HepG2 (cell line): Measurements from ENCODE around the gene DMAP1. TPM values are rescaled to one million over a fixed set of nuclear protein-coding genes. Genes with fewer than 3 reads are reported as not detected.

Experiments
- ARID2 ChIP-seq: sonication (generic); formaldehyde crosslinking; IDR thresholded peaks from 2 replicates; pipeline ENCODE4 v1.8.1; 2022; ENCODE audit warnings: mild to moderate bottlenecking, missing genetic modification reagents, borderline replicate concordance
- ATF7 ChIP-seq, 2 experiments: fragments of 450-650 bp in 1 of 2; sonication (generic) in 1 of 2; formaldehyde crosslinking in 1 of 2; IDR thresholded peaks; 2 replicates each; pipeline versions ENCODE4 v1.4.0 to v1.6.1; 2016 to 2020; ENCODE audit warnings: antibody characterized with exemption in 1 of 2, mild to moderate bottlenecking in 1 of 2, missing genetic modification reagents in 1 of 2
- BRD4 ChIP-seq: sonication (generic); formaldehyde crosslinking; IDR thresholded peaks from 2 replicates; pipeline ENCODE4 v1.4.0; 2020; ENCODE audit warnings: missing genetic modification reagents
- CTCF ChIP-seq: sonication (generic); formaldehyde crosslinking; IDR thresholded peaks from 2 replicates; pipeline ENCODE4 v1.5.0; 2020; ENCODE audit warnings: mild to moderate bottlenecking, missing genetic modification reagents, moderate library complexity
- FOXP4 ChIP-seq: sonication (generic); formaldehyde crosslinking; IDR thresholded peaks from 2 replicates; pipeline ENCODE4 v1.4.0; 2020; ENCODE audit warnings: missing genetic modification reagents
- HMGXB4 ChIP-seq, 2 experiments: sonication (generic) in 1 of 2; formaldehyde crosslinking in 1 of 2; IDR thresholded peaks; 2 replicates each; pipeline versions ENCODE4 v1.4.0 to v1.6.1; 2018 to 2020; ENCODE audit warnings: missing genetic modification reagents in 2 of 2, borderline replicate concordance in 1 of 2, low read depth in 1 of 2, mild to moderate bottlenecking in 1 of 2, missing biosample characterization in 1 of 2
- U2AF1 ChIP-seq: fragments of 200-400 bp; formaldehyde crosslinking; optimal IDR thresholded peaks from 2 replicates; pipeline ENCODE3; 2017; ENCODE audit warnings: mild to moderate bottlenecking, low read depth, low read length
- ZEB1 ChIP-seq: IDR thresholded peaks from 2 replicates; pipeline ENCODE4 v1.6.1; 2012; ENCODE audit warnings: mild to moderate bottlenecking, low read depth, inconsistent platforms; ENCODE audit not compliant: insufficient replicate concordance
- ZFP36L1 ChIP-seq: sonication (generic); formaldehyde crosslinking; IDR thresholded peaks from 2 replicates; pipeline ENCODE4 v1.8.0; 2022; ENCODE audit warnings: mild to moderate bottlenecking, missing genetic modification reagents, moderate library complexity
- ZNF142 ChIP-seq: sonication (generic); formaldehyde crosslinking; IDR thresholded peaks from 2 replicates; pipeline ENCODE4 v1.4.0; 2020; ENCODE audit warnings: missing genetic modification reagents
- ZNF253 ChIP-seq: sonication (generic); formaldehyde crosslinking; IDR thresholded peaks from 2 replicates; pipeline ENCODE4 v1.8.0; 2022; ENCODE audit warnings: mild to moderate bottlenecking, missing genetic modification reagents, borderline replicate concordance
- ZNF563 ChIP-seq: sonication (generic); formaldehyde crosslinking; IDR thresholded peaks from 2 replicates; pipeline ENCODE4 v1.8.0; 2022; ENCODE audit warnings: mild to moderate bottlenecking, moderate library complexity, missing genetic modification reagents
- ZNF644 ChIP-seq: IDR thresholded peaks from 2 replicates; pipeline ENCODE4 v1.6.1; 2016; ENCODE audit warnings: low read depth
- ZNF772 ChIP-seq: sonication (generic); formaldehyde crosslinking; IDR thresholded peaks from 2 replicates; pipeline ENCODE4 v1.5.0; 2020; ENCODE audit warnings: mild to moderate bottlenecking, missing genetic modification reagents
- ZNF83 ChIP-seq: sonication (generic); formaldehyde crosslinking; IDR thresholded peaks from 2 replicates; pipeline ENCODE4 v1.4.0; 2020; ENCODE audit warnings: missing genetic modification reagents, mild to moderate bottlenecking, borderline replicate concordance
- polyA plus RNA-seq, 8 experiments: library from polyadenylated mRNA; depleted of rRNA in 3 of 8; stranded (reverse) in 7 of 8; unstranded in 1 of 8; fragments of >200 nt; fragmentation: Illumina TruSeq in 4 of 8; extraction: Trizol in 4 of 8; gene quantifications; 2 replicates each; pipeline versions ENCODE4 v1.2.1 to v1.2.3, GENCODE V29; 2011 to 2016; ENCODE audit warnings: low read depth in 4 of 8, missing spikeins in 1 of 8, mixed read lengths in 1 of 8; ENCODE audit not compliant: insufficient read depth in 1 of 8
- total RNA-seq, 5 experiments: library from RNA; depleted of rRNA; stranded (reverse); fragments of >200 nt; fragmentation: Illumina TruSeq; extraction: Trizol; gene quantifications; 2 replicates each; pipeline ENCODE4 v1.2.3, GENCODE V29; 2016; ENCODE audit warnings: low read depth in 1 of 5

The DMAP1 gene
- total and polyA plus RNA-seq, 2 of the 13 experiments (the other 11 are each of a cell fraction or from before 2014, with no cell fraction given), result 17.6 to 32.7 TPM

- TF ChIP-seq ZNF83 (CRISPR knock-in tag) (no peak), U2AF1 (peak; percentile 55), ZEB1 (peak; percentile 75), ZNF644 (0 out of 2 replicates have a peak, but pooled peaks have one; percentile 15), ZNF142 (CRISPR knock-in tag) (peak; percentile 84), ZFP36L1 (CRISPR knock-in tag) (0 out of 2 replicates have a peak, but pooled peaks have one; percentile 64), HMGXB4 (CRISPR knock-in tag; IDR thresholded peaks at IDR 0.05; ENCODE audit: borderline replicate concordance in 1 of 2, low read depth in 1 of 2) (peak; percentile 87 to 93), CTCF (CRISPR knock-in tag) (peak; percentile 59), ZNF253 (CRISPR knock-in tag) (no peak), BRD4 (peak; percentile 94), ZNF563 (CRISPR knock-in tag) (0 out of 2 replicates have a peak, but pooled peaks have one; percentile 51), ARID2 (CRISPR knock-in tag) (peak; percentile 78; the same call in 1 of the 2 replicates), ZNF772 (peak; percentile 55; the same call in 1 of the 2 replicates), FOXP4 (CRISPR knock-in tag) (peak; percentile 65; the same call in 1 of the 2 replicates), ATF7 (IDR thresholded peaks at IDR 0.05) (no peak), ATF7 (CRISPR knock-in tag; IDR thresholded peaks at IDR 0.05) (0 out of 2 replicates have a peak, but pooled peaks have one; percentile 38)
Measured at GRCh38 chr1:44213222-44214112, at the start of gene DMAP1 (continued).
